ENCODE measurements around the gene GNG7. TPM values are rescaled to one million over a fixed set of nuclear protein-coding genes. Genes with fewer than 3 reads are reported as not detected.

Gene GNG7
- total RNA-seq, 2 experiments from 2014 or later: not detected

- H3K36me3 Mint-ChIP-seq: peaks cover 25% of the 10 kb centered on the region
- CTCF ChIA-PET: no interaction called here
- H3K4me3 Mint-ChIP-seq: no peak overlapping the region
- DNase-seq (no peak), ATAC-seq (no peak)
- H3K9me3 Mint-ChIP-seq (ENCODE audit: low read depth): no peaks in the 10 kb centered on the region
- H3K27me3 Mint-ChIP-seq: no peaks in the 10 kb centered on the region
- H3K27ac Mint-ChIP-seq: no peak overlapping the region
- H3K4me1 Mint-ChIP-seq: no peaks in the 10 kb centered on the region
Observed at GRCh38 chr19:2732883-2733282, 30.4 kb upstream of the GNG7 start.

- Mint-ChIP-seq H3K27me3 (peaks cover 5% of the 10 kb centered on the region), H3K9me3 (ENCODE audit: low read depth) (no peaks in the 10 kb centered on the region), H3K27ac (no peak overlapping the region), H3K4me1 (no peaks in the 10 kb centered on the region), H3K4me3 (no peak overlapping the region), H3K36me3 (peaks cover 23% of the 10 kb centered on the region)
- no peak for DNase-seq
- ATAC-seq: no peak
- CTCF ChIA-PET: no interaction called here
Observed at GRCh38 chr19:2732157-2732725, 29.7 kb upstream of the GNG7 start.

GRCh38 chr19:2731181-2731995 is 28.9 kb upstream of the GNG7 start:
- Mint-ChIP-seq H3K36me3 (peaks cover 15% of the 10 kb centered on the region), H3K4me3 (no peak overlapping the region), H3K27me3 (peaks cover 9% of the 10 kb centered on the region), H3K9me3 (ENCODE audit: low read depth) (no peaks in the 10 kb centered on the region), H3K4me1 (peaks cover 2% of the 10 kb centered on the region), H3K27ac (no peak overlapping the region)
- no peak for ATAC-seq
- no peak for DNase-seq
- CTCF ChIA-PET: no interaction called here

GRCh38 chr19:2729943-2730818 is 27.7 kb upstream of the GNG7 start:
- DNase-seq: no peak
- ATAC-seq: no peak
- CTCF ChIA-PET: no interaction called here
- Mint-ChIP-seq H3K4me3 (no peak overlapping the region), H3K9me3 (ENCODE audit: low read depth) (no peaks in the 10 kb centered on the region), H3K4me1 (peaks cover 2% of the 10 kb centered on the region), H3K27me3 (peaks cover 11% of the 10 kb centered on the region), H3K36me3 (peaks cover 5% of the 10 kb centered on the region), H3K27ac (no peak overlapping the region)

GRCh38 chr19:2728783-2729387 is 26.4 kb upstream of the GNG7 start:
- no peaks in the 10 kb centered on the region for H3K36me3 Mint-ChIP-seq
- H3K4me3 Mint-ChIP-seq: no peak overlapping the region
- H3K27ac Mint-ChIP-seq: no peak overlapping the region
- H3K27me3 Mint-ChIP-seq: peaks cover 14% of the 10 kb centered on the region
- H3K9me3 Mint-ChIP-seq (ENCODE audit: low read depth): no peaks in the 10 kb centered on the region
- H3K4me1 Mint-ChIP-seq: peaks cover 2% of the 10 kb centered on the region
- DNase-seq (no peak), ATAC-seq (no peak)
- CTCF ChIA-PET: interaction anchor here (2.4 kb wide), 1 partner anchor 21 kb away, joined by 10 read pairs; no protein-coding TSS in a partner anchor

- Mint-ChIP-seq H3K9me3 (ENCODE audit: low read depth) (no peaks in the 10 kb centered on the region), H3K4me3 (no peak overlapping the region), H3K27me3 (peaks cover 14% of the 10 kb centered on the region), H3K27ac (no peak overlapping the region), H3K36me3 (no peaks in the 10 kb centered on the region), H3K4me1 (peaks cover 2% of the 10 kb centered on the region)
- ATAC-seq (no peak), DNase-seq (no peak)
- CTCF ChIA-PET: interaction anchor here (1.3 to 2.4 kb wide), 2 partner anchors 11 to 22 kb away, joined by 3 to 10 read pairs; no protein-coding TSS in a partner anchor
Observed at GRCh38 chr19:2727640-2727944, 25.1 kb upstream of the GNG7 start.

- no peaks in the 10 kb centered on the region for H3K36me3 Mint-ChIP-seq
- H3K4me1 Mint-ChIP-seq: peaks cover 2% of the 10 kb centered on the region
- ATAC-seq (no peak), DNase-seq (no peak)
- no peaks in the 10 kb centered on the region for H3K9me3 Mint-ChIP-seq (ENCODE audit: low read depth)
- CTCF ChIA-PET: interaction anchor here (1.3 to 2.4 kb wide), 2 partner anchors 12 to 22 kb away, joined by 3 to 10 read pairs; no protein-coding TSS in a partner anchor
- no peak overlapping the region for H3K27ac Mint-ChIP-seq
- peaks cover 20% of the 10 kb centered on the region for H3K27me3 Mint-ChIP-seq
- no peak overlapping the region for H3K4me3 Mint-ChIP-seq
Observed at GRCh38 chr19:2726904-2727639, 24.6 kb upstream of the GNG7 start.

GRCh38 chr19:2726160-2726855 is 23.8 kb upstream of the GNG7 start:
- CTCF ChIA-PET: interaction anchor here (1.4 to 2.4 kb wide), 2 partner anchors 23 to 78 kb away, joined by 3 to 10 read pairs; no protein-coding TSS in a partner anchor

GRCh38 chr19:2724148-2724557 is 21.7 kb upstream of the GNG7 start:
- ATAC-seq (no peak), DNase-seq (no peak)
- Mint-ChIP-seq H3K9me3 (ENCODE audit: low read depth) (no peaks in the 10 kb centered on the region), H3K27ac (no peak overlapping the region), H3K27me3 (peaks cover 34% of the 10 kb centered on the region), H3K36me3 (no peaks in the 10 kb centered on the region), H3K4me3 (no peak overlapping the region), H3K4me1 (peaks cover 2% of the 10 kb centered on the region)
- CTCF ChIA-PET: no interaction called here

More at GRCh38 chr19:2726160-2726855, 23.8 kb upstream of the GNG7 start:
- peaks cover 25% of the 10 kb centered on the region for H3K27me3 Mint-ChIP-seq
- H3K36me3 Mint-ChIP-seq: no peaks in the 10 kb centered on the region
- no peak for ATAC-seq
- H3K4me3 Mint-ChIP-seq: no peak overlapping the region
- peaks cover 2% of the 10 kb centered on the region for H3K4me1 Mint-ChIP-seq
- H3K9me3 Mint-ChIP-seq (ENCODE audit: low read depth): no peaks in the 10 kb centered on the region
- no peak overlapping the region for H3K27ac Mint-ChIP-seq
- no peak for DNase-seq

GRCh38 chr19:2723747-2724146 is 21.3 kb upstream of the GNG7 start:
- CTCF ChIA-PET: no interaction called here
- no peak overlapping the region for H3K27ac Mint-ChIP-seq
- H3K4me1 Mint-ChIP-seq: peaks cover 2% of the 10 kb centered on the region
- DNase-seq (no peak), ATAC-seq (no peak)
- no peak overlapping the region for H3K4me3 Mint-ChIP-seq
- no peaks in the 10 kb centered on the region for H3K36me3 Mint-ChIP-seq
- peaks cover 38% of the 10 kb centered on the region for H3K27me3 Mint-ChIP-seq
- H3K9me3 Mint-ChIP-seq (ENCODE audit: low read depth): no peaks in the 10 kb centered on the region

GRCh38 chr19:2723345-2723715 is 20.8 kb upstream of the GNG7 start:
- CTCF ChIA-PET: interaction anchor here (0.5 to 1.0 kb wide), 2 partner anchors 27 to 831 kb away, joined by 3 read pairs; no protein-coding TSS in a partner anchor

More at GRCh38 chr19:2723345-2723715, 20.8 kb upstream of the GNG7 start:
- DNase-seq (no peak), ATAC-seq (no peak)
- Mint-ChIP-seq H3K36me3 (no peaks in the 10 kb centered on the region), H3K4me3 (no peak overlapping the region), H3K27ac (no peak overlapping the region), H3K9me3 (ENCODE audit: low read depth) (no peaks in the 10 kb centered on the region), H3K27me3 (peaks cover 39% of the 10 kb centered on the region), H3K4me1 (peaks cover 2% of the 10 kb centered on the region)
